H9 (cell line): ENCODE measurements around the gene MR1. TPM values are rescaled to one million over a fixed set of nuclear protein-coding genes. Genes with fewer than 3 reads are reported as not detected.

Experiments used
- DNase-seq: peaks from one replicate; pipeline ENCODE4 v3.0.0-alpha.2; 2017
- H2AFZ ChIP-seq: one replicate; pipeline ENCODE4 v1.6.1; 2013; ENCODE audit warnings: mild to moderate bottlenecking, low read length, control low read depth, moderate library complexity
- H2AK5ac ChIP-seq: 2 replicates; pipeline ENCODE4 v1.6.1; 2013; ENCODE audit warnings: low read length, control low read depth, mixed read lengths; ENCODE audit not compliant: insufficient read length
- H2BK120ac ChIP-seq: one replicate; pipeline ENCODE4 v1.6.1; 2013; ENCODE audit warnings: low read depth, mild to moderate bottlenecking, low read length, control low read depth, inconsistent platforms; ENCODE audit not compliant: poor library complexity, severe bottlenecking
- H2BK12ac ChIP-seq: 2 replicates; pipeline ENCODE4 v1.6.1; 2013; ENCODE audit warnings: low read length, control low read depth, mixed read lengths, low read depth; ENCODE audit not compliant: insufficient read length
- H2BK15ac ChIP-seq: 2 replicates; pipeline ENCODE4 v1.6.1; 2013; ENCODE audit warnings: low read depth, low read length, control low read depth
- H2BK20ac ChIP-seq: one replicate; pipeline ENCODE4 v1.6.1; 2013; ENCODE audit warnings: low read depth, mild to moderate bottlenecking, low read length, control low read depth, inconsistent platforms; ENCODE audit not compliant: poor library complexity, severe bottlenecking
- H2BK5ac ChIP-seq: 2 replicates; pipeline ENCODE4 v1.6.1; 2013; ENCODE audit warnings: low read length, control low read depth, mixed read lengths; ENCODE audit not compliant: insufficient read length
- H3K14ac ChIP-seq: 2 replicates; pipeline ENCODE4 v1.6.1; 2013; ENCODE audit warnings: low read length, control low read depth; ENCODE audit not compliant: insufficient read depth
- H3K18ac ChIP-seq: 2 replicates; pipeline ENCODE4 v1.6.1; 2013; ENCODE audit warnings: low read depth, mild to moderate bottlenecking, mixed read lengths, low read length, control low read depth; ENCODE audit not compliant: insufficient read length
- H3K23ac ChIP-seq: 2 replicates; pipeline ENCODE4 v1.6.1; 2013; ENCODE audit warnings: low read length, control low read depth, mixed read lengths, low read depth; ENCODE audit not compliant: insufficient read length
- H3K23me2 ChIP-seq: 2 replicates; pipeline ENCODE4 v1.6.1; 2013; ENCODE audit warnings: low read depth, mild to moderate bottlenecking, mixed read lengths, low read length, control low read depth; ENCODE audit not compliant: insufficient read length, poor library complexity, severe bottlenecking
- H3K27ac ChIP-seq: 2 replicates; pipeline ENCODE4 v1.5.1; 2013; ENCODE audit warnings: low read length, control low read depth, mixed read lengths, low read depth; ENCODE audit not compliant: insufficient read length
- H3K27me3 ChIP-seq: 2 replicates; pipeline ENCODE4 v1.6.1; 2013; ENCODE audit warnings: low read length, control low read depth, inconsistent platforms; ENCODE audit not compliant: insufficient read depth
- H3K4ac ChIP-seq: 2 replicates; pipeline ENCODE4 v1.6.1; 2013; ENCODE audit warnings: low read depth, mild to moderate bottlenecking, control low read depth, inconsistent platforms, low read length, moderate library complexity
- H3K4me1 ChIP-seq: 2 replicates; pipeline ENCODE4 v1.6.1; 2013; ENCODE audit warnings: low read length, control low read depth, inconsistent platforms; ENCODE audit not compliant: insufficient read depth
- H3K4me2 ChIP-seq: 2 replicates; pipeline ENCODE4 v1.6.1; 2013; ENCODE audit warnings: low read length, control low read depth, mixed read lengths; ENCODE audit not compliant: insufficient read length, insufficient read depth
- H3K56ac ChIP-seq: 2 replicates; pipeline ENCODE4 v1.6.1; 2013; ENCODE audit warnings: low read depth, mild to moderate bottlenecking, mixed read lengths, low read length, control low read depth; ENCODE audit not compliant: insufficient read length
- H3K79me1 ChIP-seq: 2 replicates; pipeline ENCODE4 v1.6.1; 2013; ENCODE audit warnings: low read depth, mild to moderate bottlenecking, moderate library complexity, low read length, control low read depth, inconsistent platforms; ENCODE audit not compliant: insufficient read depth, poor library complexity, severe bottlenecking
- H3K79me2 ChIP-seq: 2 replicates; pipeline ENCODE4 v1.6.1; 2013; ENCODE audit warnings: low read length, control low read depth, inconsistent platforms; ENCODE audit not compliant: insufficient read depth
- H3K9ac ChIP-seq: 2 replicates; pipeline ENCODE4 v1.6.1; 2013; ENCODE audit warnings: low read length, control low read depth, mixed read lengths; ENCODE audit not compliant: insufficient read length; ENCODE audit errors: extremely low read depth
- H3K9me3 ChIP-seq: one replicate; pipeline ENCODE4 v1.6.1; 2013; ENCODE audit warnings: low read depth, low read length, inconsistent platforms; ENCODE audit not compliant: control insufficient read depth
- H3T11ph ChIP-seq: one replicate; pipeline ENCODE4 v1.6.1; 2013; ENCODE audit warnings: mild to moderate bottlenecking, low read length, control low read depth, inconsistent platforms
- H4K20me1 ChIP-seq: one replicate; pipeline ENCODE4 v1.6.1; 2013; ENCODE audit not compliant: control insufficient read depth, insufficient read length, insufficient read depth
- H4K5ac ChIP-seq: 2 replicates; pipeline ENCODE4 v1.6.1; 2013; ENCODE audit warnings: low read depth, mild to moderate bottlenecking, mixed read lengths, low read length, control low read depth; ENCODE audit not compliant: insufficient read length
- H4K8ac ChIP-seq: replicated peaks from 2 replicates; pipeline ENCODE4 v1.6.1; 2013; ENCODE audit warnings: low read length, control low read depth, mixed read lengths, low read depth; ENCODE audit not compliant: insufficient read length
- H4K91ac ChIP-seq: 2 replicates; pipeline ENCODE4 v1.6.1; 2013; ENCODE audit warnings: low read depth, mild to moderate bottlenecking, moderate library complexity, mixed read lengths, low read length, control low read depth; ENCODE audit not compliant: insufficient read length
- H3K27ac Mint-ChIP-seq, 3 experiments: 2 replicates in 2 of 3; 3 replicates in 1 of 3; pipeline ENCODE4 v1.8.0; 2020 to 2021; ENCODE audit warnings: mixed read lengths in 3 of 3, mild to moderate bottlenecking in 1 of 3, moderate library complexity in 1 of 3
- H3K27me3 Mint-ChIP-seq: 2 replicates; pipeline ENCODE4 v1.8.0; 2021; ENCODE audit warnings: low read depth, mild to moderate bottlenecking, moderate library complexity, mixed read lengths
- H3K36me3 Mint-ChIP-seq, 3 experiments: 2 replicates in 2 of 3; 3 replicates in 1 of 3; pipeline ENCODE4 v1.8.0; 2020 to 2021; ENCODE audit warnings: low read depth in 3 of 3, mixed read lengths in 3 of 3; ENCODE audit not compliant: insufficient read depth in 1 of 3
- H3K4me1 Mint-ChIP-seq, 2 experiments: 2 replicates each; pipeline ENCODE4 v1.8.0; 2020; ENCODE audit warnings: mixed read lengths in 2 of 2
- H3K4me3 Mint-ChIP-seq, 2 experiments: 2 replicates in 1 of 2; 3 replicates in 1 of 2; pipeline ENCODE4 v1.8.0; 2020 to 2021; ENCODE audit warnings: mild to moderate bottlenecking in 2 of 2, mixed read lengths in 2 of 2, moderate library complexity in 1 of 2
- H3K9me3 Mint-ChIP-seq, 2 experiments: 2 replicates in 1 of 2; 3 replicates in 1 of 2; pipeline ENCODE4 v1.8.0; 2020; ENCODE audit warnings: mild to moderate bottlenecking in 2 of 2, mixed read lengths in 2 of 2, moderate library complexity in 1 of 2
- WGBS: extraction: QIAGEN DNeasy Blood & Tissue Kit; methylation state at CpG from one replicate; pipeline ENCODE4 v1.1.7; 2013; ENCODE audit warnings: missing lambda C conversion rate, low lambda C conversion rate, mixed read lengths; ENCODE audit not compliant: insufficient read length; ENCODE audit errors: extremely low coverage; 5-methylcytosine and 5-hydroxymethylcytosine counted together
- total RNA-seq: library from RNA; stranded (reverse); gene quantifications from 2 replicates; pipeline ENCODE4 v1.2.1, GENCODE V29; 2021
- TF ChIP-seq, protein P1 (sequence below): fragments of 200-600 bp; sonication (generic); conservative IDR thresholded peaks from 3 replicates; pipeline ENCODE4 v1.8.0; 2021; ENCODE audit warnings: antibody characterized with exemption, mild to moderate bottlenecking

MR1 gene
- total RNA-seq, 1 experiment from 2014 or later = 0.02 TPM

DNA sequence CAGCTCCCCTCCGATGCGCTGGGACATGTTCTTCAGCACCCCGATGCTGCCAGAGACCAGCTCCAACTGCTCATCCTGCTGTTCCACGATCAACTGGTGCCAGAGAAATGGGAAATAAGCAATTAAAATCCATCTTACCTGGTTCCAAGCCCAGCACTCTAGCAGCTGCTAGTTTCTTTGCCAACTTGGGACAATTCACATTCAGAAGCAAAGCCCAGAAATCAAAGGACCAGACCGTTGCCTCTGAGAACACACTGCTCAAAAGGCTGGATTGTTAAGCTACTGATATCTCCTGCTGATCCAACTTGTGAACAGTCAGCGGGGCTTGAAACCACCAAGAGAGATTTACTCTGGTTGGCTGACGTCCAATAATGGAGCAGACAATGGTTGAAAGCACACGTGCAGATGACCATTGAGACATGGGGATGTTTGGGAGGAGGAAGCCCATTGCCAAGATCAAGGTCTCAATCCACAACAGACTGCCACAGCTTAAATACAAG lies 45.5 kb upstream of the MR1 start:
- peaks cover 39 to 88% (median 82%) of the 10 kb centered on the region in 3 experiments for H3K36me3 Mint-ChIP-seq
- Histone ChIP-seq H2BK120ac (no peak overlapping the region), H3K27me3 (no peaks in the 10 kb centered on the region), H3K4ac (no peak overlapping the region), H2BK5ac (no peak overlapping the region), H3K9me3 (no peaks in the 10 kb centered on the region), H3K79me2 (no peaks in the 10 kb centered on the region), H4K8ac (no peak overlapping the region), H2AK5ac (no peak overlapping the region), H2BK12ac (no peak overlapping the region), H3K18ac (no peak overlapping the region), H4K20me1 (no peaks in the 10 kb centered on the region), H3K27ac (no peak overlapping the region), H3K23me2 (no peaks in the 10 kb centered on the region), H4K91ac (no peak overlapping the region), H3K56ac (no peak overlapping the region), H4K5ac (no peak overlapping the region), H2BK20ac (no peak overlapping the region), H3K79me1 (no peaks in the 10 kb centered on the region), H3T11ph (no peak overlapping the region), H3K23ac (no peak overlapping the region), H3K4me1 (no peaks in the 10 kb centered on the region), H2AFZ (no peak overlapping the region), H3K9ac (no peak overlapping the region), H2BK15ac (no peak overlapping the region), H3K14ac (no peak overlapping the region), H3K4me2 (no peak overlapping the region)
- H3K4me1 Mint-ChIP-seq = no peaks in the 10 kb centered on the region
- TF ChIP-seq, protein P1, sequence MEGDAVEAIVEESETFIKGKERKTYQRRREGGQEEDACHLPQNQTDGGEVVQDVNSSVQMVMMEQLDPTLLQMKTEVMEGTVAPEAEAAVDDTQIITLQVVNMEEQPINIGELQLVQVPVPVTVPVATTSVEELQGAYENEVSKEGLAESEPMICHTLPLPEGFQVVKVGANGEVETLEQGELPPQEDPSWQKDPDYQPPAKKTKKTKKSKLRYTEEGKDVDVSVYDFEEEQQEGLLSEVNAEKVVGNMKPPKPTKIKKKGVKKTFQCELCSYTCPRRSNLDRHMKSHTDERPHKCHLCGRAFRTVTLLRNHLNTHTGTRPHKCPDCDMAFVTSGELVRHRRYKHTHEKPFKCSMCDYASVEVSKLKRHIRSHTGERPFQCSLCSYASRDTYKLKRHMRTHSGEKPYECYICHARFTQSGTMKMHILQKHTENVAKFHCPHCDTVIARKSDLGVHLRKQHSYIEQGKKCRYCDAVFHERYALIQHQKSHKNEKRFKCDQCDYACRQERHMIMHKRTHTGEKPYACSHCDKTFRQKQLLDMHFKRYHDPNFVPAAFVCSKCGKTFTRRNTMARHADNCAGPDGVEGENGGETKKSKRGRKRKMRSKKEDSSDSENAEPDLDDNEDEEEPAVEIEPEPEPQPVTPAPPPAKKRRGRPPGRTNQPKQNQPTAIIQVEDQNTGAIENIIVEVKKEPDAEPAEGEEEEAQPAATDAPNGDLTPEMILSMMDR = no peak
- WGBS = no CpG with 5 or more reads among the region's 8 CpGs
- no peaks in the 10 kb centered on the region for H3K9me3 Mint-ChIP-seq
- no peaks in the 10 kb centered on the region for H3K27me3 Mint-ChIP-seq
- no peak for DNase-seq
- H3K27ac Mint-ChIP-seq = no peak overlapping the region
- H3K4me3 Mint-ChIP-seq = no peak overlapping the region
